HG03342 (cell line): ENCODE data around the gene PPM1E.

Experiments
- ATAC-seq: cut with Tn5 transposase; IDR thresholded peaks from one replicate; pipeline ENCODE4 v1.9.1; 2021; ENCODE audit warnings: mild to moderate bottlenecking, moderate library complexity; ENCODE audit not compliant: unreplicated experiment

The PPM1E gene

DNA sequence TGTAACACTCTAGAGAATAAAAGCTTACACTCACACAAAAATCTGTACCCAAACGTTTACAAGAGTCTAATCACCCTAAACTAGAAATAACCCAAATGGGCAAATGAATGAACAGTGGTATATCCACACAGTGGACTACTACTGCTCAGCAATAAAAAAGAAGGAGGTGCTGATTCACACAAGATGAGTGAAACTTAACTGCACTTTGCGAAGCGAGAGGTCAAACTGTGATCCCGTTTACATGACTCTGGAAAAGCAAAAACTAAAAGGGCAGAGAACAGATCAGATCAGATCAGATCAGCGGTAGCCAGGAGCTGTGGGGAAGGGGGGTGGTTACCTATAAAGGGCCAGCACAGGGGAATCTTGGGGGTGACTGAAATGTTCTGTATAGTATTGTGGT lies 237.7 kb downstream of the PPM1E start:
- ATAC-seq = no peak

DNA sequence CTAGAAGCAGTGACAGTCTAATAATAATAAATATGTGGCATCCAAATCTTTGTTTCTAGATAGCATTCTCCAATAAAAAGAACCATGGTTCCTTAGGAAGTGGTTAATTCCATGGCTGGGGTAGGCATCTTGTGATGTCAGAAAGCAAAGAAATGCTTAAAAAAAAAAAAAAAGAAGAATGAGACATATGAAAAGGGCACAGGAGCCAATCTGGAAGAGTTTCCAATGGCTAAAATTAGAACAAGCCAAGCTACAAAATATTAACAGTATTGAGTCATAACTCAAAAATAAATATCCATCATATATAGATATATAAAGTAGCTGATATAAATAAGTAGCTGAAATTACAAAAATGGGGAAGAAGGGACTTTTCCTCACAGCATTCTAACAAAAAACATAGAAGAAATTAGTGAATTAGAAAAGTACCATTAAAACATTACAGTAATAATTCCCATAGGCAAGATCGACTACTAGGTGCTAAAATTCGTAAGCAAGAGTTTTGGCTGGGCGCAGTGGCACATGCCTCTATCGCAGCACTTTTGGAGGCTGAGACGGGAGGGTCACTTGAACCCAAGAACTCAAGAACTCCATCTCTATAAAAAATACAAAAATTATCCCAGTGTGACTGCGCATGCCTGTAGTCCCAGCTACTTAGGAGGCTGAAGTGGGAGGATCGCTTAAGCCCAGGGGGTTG lies 239.7 kb downstream of the PPM1E start:
- no peak for ATAC-seq

DNA sequence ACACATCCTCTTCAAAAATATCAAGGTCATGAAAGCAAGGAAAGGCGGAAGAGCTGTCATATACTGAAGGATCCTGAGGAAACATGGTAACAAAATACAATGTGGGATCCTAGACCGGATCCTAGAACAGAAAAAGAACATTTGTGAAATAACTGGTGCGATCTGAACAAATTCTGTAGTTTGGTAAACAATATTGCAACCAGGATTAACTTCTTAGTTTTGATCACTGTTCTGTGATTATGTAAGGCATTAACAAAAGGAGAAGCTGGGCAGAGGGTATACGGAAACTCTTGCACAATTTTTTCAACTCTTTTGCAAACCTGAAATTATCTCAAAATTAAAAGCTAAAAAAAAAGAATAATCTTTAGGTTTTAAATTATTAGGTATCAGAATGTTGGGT lies 241.3 kb downstream of the PPM1E start:
- ATAC-seq = no peak

DNA sequence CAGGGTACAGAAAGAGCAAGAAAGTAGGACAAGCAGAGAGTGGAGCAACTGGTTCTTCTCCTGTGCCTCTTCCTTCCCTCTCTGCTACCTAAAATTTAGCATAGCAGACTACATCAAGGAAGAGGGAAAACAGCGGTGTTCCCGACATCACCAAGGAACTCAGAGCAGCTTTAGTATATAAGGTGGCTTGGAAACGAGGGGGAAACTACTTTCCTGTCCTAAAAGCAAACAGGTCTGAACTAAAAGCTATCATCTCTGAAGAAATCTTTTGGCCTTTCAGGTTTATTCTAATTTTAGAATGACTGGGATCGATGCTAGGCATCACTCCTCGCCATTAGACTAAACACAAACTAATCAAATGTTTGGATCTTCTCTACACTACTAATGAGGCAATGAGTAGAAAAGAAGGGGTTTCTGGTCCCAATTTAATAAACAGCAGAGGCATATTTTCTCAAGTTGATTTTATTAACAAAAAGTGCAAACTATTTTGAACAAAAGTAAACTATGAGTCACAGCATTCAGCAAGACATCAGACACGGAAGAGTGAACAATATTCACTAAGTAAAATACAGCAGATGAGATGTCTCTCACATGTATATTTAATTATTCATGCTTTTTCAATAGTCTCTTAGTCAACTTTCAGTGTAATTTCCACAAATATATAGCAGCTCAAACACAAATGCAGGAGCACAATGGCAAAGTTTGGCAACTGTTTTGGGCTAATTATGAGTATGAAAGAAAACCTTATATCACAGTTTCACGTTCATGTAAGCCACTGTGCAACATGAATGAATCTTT lies 242.3 kb downstream of the PPM1E start:
- ATAC-seq = no peak

DNA sequence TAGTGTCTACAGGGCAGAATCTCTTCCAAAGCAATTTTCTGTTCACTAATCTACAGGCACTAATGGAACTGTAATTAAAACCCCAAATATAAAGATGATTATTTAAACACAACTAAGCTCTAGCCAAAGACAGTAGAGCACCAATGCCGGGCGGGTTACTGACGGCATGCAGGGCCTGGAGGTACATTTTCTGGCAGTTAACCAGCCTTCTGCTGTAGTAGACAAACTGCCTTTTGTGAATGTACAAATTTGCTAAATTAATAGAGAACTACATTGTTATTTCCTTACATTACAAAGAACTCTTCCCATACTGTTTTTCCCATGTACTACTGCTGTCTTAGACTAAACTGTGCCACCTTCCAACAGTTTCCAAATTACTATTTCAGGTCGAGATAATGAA lies 243.2 kb downstream of the PPM1E start:
- ATAC-seq = no peak

DNA sequence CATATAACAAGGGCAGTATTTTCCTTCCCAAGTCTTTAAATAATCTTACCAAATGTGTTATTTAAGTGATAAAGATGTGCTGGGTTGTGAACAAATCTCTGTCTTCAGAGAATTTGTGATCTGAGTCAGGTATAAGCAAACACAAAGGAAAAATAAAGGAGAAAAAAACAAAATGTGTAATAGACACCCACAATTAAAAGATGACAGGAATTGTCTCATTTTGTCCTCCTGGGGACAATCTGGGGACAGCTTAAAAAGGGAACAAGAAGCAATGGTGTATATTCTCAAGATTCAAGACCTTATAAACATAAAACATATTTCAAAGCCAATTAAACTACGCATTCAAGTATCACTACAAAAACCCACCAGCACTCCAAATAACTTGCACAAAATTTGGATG lies 243.8 kb downstream of the PPM1E start:
- no peak for ATAC-seq

DNA sequence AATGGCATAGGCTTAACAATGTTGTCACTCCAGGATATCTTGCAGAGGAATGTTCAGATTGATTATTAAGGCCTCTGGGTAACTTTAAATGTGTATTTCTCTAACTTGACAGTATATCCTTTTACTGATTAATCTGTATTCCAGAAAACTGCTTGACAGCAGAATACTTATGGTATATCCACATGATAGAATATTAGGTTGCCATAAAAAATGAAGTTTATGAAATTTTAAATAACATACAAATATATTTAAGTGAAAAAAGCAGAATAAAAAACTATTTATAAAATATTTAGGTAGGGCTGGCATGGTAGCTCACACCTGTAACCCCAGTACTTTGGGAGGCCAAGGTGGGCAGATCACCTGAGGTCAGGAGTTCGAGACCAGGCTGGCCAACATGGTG lies 244.4 kb downstream of the PPM1E start:
- no peak for ATAC-seq

DNA sequence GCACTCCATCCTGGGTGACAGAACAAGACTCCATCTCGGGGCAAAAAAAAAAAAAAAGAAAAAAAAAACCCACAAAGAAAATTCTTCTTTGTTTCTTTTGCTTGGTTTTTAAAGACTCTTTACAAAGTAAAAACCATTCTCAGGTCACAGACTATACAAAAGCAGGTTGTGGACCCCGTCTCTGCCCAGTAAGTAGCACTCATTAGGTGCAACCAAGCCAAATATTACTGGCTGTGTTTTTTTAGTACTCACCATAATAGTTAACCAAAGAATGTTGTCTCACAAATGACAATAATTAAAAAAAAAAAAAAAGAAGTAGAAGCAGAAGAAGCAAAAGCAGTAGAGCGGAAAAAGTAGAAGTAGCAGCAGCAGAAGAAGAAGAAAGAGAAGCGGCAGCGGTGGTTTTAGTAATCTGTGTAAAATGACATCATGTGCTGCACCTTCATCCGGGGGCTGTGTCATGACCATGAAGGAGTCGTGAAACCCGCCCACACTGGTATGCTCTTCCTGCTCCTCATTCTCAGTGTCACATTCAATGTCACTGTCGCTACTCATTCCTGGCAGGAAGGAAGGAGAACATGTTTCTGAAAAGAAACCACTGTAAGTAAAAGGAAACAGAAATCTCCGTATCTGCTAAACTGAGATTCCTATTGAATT lies 245.6 kb downstream of the PPM1E start:
- ATAC-seq = peak; percentile 91

DNA sequence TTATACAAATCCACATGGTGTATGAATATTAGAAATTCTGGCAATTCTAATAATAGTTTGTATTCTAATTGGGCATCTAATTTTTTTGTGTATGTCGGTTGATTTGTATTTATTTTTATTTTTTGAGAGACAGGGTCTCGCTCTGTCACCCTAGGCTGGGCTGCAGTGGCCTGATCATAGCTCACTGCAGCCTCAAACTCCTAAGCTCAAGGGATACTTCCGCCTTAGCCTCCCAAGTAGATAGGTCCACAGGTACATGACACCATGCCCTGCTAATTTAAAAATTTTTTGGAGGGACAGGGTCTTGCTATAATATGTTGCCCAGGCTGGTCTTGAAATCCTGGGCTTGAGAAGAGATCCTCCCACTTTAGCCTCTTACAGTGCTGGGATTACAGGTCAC lies 246.5 kb downstream of the PPM1E start:
- no peak for ATAC-seq

DNA sequence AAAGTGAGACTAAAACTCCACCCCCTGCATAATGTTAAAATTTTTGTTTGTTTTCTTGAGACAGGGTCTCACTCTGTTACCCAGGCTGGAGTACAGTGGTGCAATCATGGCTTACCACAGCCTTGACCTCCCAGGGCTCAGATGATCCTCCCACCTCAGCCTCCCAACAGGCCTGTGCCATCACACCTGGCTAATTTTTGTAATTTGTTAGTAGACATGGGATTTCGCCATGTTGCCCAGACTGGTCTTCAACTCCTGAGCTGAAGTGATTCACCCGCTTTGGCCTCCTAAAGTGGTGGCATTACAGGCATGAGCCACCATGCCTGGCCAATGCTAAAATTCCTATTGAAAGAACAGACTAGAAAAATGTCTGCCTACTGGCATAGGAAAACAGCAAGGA lies 247.2 kb downstream of the PPM1E start:
- no peak for ATAC-seq

DNA sequence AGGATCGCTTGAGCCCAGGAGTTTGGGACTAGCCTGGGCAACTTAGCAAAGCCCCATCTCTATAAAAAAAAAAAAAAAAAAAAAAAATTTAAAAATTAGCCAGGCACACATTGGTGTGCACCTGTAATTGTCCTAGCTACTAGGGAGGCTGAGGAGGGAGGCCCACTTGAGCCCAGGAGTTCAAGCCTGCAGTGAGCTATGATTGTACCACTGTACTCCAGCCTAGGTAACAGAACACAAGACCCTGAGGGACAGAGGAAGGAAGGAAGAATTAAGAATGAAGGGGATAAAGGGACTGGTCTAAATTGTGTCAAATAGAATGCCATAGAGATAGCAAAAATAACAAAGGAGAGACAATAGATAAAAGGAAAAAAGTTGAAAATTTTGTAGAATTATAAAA lies 248.2 kb downstream of the PPM1E start:
- ATAC-seq = no peak

DNA sequence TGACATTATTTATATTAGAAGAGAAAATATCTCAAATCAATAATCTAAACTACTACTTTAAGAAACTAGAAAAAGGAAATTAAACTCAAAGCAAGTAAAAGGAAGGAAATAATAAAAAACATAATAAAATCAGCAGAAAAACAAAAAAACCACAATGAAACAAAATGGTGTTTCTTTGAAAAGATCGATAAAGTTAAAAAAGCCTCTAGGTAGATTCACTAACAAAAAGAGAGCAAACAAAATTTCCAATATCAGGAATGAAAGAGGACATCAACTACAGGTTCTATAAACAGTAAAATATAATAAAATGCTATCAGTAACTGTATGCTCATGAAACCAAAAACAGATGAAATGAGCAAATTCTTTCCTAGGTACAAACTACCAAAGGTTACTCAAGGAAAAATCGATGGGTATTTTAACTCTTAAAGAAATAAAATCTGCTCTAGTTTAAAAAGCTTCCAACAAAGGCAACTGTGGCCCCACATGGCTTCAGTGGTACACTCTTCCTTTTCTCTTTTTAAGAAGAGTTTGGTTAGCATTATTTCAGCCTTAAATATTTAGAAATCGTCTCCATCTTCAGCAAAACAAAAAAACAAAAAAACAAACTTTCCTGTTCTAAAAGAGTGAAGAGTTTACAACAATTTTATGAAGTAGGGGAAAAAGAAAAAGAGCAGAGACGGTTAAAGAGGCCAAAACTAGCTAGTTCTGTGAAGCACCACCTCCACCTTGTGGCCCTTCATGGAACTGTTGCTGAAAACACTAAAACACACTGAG lies 248.9 kb downstream of the PPM1E start:
- no peak for ATAC-seq

DNA sequence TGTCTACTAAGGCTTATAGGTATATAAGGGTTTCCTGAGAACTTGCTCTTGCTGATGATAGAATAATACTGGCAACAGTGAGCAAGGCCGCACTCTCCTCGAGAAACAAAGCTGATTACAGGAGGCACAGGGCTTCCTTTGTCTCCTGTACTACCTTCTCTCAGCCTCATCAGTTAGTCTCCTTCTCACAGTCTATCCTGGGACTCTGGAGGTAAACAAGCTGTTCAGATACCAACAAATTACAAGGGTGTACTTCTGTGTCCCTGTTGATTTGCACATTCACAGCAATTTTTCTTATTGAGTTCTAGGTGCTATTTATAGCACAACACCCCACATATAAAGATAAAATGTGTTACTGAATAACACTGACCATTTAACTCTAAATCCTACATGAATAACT lies 252.3 kb downstream of the PPM1E start:
- no peak for ATAC-seq

DNA sequence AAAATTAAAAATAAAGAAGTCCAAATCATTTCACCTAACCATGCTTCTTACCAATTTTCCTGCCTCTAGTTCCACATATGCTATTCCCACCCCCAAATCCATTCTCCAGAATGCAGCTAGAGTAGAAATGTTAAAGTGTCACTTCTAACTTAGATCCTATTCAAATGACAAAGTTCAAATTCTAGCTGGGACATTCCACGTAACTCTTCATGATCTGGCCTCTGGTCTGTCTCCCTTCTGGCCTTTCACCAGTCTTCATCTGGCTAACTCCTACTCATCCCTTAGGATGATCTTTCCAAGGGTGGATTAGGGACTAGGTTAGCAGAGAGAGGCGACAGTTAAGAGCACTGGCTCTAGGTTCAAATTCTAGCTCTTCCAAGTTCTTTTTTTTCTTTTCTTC lies 253.1 kb downstream of the PPM1E start:
- ATAC-seq = no peak

DNA sequence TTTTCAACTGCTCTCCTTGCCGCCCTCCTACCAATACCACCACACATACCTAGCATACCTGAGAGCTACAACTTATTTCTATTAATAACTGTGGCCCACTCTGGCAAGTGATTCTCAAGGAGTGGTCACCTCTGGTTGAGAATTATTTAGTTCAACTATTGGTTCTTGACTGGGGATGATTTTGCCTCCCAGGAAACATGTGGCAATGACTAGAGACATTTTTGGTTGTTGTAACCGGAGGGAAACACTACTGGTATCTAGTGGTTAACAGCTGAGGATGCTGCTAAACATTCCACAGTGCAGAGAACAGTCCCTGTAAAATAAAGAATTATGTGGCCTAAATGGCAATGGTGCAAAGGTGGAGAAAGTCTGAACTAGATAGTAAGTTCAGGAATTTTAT lies 254.4 kb downstream of the PPM1E start:
- no peak for ATAC-seq

DNA sequence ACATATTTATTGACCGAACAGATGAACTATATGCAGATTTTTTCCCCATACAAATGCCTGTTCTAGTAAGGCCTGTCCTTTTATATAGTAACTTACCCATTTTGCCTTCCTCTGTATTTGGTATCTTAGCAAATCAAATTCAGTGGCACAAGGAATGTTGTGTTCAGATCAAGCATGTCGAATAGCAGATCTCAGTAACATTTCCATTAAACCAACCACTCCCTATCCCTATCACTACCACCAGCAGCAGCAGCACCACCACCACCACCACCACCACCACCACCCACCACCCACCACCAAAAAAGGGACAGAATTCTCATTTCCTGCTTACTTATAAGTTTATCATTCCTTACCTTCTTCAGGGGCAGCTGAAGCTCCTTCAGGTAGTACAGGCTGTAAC lies 256.3 kb downstream of the PPM1E start:
- no peak for ATAC-seq

DNA sequence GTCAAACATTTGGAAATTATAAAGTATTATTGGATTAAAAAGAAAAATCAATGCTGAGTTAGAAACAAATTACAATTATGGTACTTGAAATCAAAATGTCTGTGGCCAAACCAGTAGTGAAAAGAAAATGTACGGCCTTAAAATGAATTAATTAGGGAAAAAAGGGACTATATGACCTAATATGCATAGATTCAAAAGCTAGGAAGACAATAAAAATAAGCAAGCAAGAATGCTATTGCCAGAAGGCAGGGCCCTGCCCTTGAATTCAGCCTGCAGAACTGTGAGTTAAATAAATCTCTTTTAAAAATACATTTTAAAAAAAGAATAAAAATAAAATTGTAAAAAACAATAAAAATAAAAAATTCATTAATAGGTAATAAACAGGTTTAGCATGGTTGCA lies 262.4 kb downstream of the PPM1E start:
- no peak for ATAC-seq

DNA sequence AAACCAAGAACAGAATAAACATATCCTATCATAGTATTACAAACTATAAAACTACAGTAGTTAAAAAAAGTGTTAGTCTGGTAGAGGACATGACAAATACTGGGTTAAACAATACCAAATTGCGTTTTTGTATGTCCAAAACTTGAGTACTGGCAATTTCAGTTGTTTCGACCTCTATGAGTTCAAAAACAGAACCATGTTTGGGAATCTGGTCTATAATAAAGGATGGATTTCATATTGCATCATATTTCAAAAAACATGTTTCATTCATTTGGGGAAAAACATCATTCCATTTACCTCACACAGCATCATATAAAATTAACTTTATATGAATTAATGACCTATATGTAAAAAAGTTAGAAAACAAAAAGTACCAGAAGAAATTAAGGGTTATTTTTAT lies 269.3 kb downstream of the PPM1E start:
- ATAC-seq = no peak

DNA sequence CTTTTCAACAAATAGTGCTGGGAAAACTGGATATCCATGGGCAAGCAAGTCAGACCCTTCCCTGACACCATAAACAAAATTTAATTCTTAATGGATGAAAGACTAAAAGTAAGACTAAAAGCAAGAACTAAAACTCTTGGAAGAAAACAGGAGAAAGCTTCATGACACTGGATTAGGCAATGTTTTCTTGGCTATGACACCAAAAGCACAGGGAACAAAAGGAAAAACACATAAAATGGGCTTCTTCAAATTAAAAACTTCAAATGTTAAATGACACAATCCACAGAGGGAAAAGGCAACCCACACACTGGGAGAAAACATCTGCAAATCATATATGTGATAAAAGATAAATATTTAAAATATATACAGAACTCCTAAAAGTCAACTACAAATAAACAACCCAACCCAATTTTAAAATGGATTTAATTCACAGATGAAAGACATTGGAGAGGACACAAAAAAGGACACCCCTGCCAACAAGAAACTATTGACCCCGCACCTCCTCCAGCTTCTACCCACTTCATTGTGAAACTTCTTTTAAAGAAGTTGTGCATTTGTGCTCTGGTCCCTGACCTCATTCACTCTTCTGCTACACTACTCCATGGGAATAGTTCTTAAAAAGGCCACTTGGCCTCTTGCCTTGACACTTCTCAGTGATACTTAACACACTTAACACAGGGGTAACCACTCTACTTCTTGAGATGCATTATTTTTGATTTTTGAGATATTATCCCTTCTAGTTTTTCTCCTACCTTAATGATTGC lies 270.7 kb downstream of the PPM1E start:
- no peak for ATAC-seq

DNA sequence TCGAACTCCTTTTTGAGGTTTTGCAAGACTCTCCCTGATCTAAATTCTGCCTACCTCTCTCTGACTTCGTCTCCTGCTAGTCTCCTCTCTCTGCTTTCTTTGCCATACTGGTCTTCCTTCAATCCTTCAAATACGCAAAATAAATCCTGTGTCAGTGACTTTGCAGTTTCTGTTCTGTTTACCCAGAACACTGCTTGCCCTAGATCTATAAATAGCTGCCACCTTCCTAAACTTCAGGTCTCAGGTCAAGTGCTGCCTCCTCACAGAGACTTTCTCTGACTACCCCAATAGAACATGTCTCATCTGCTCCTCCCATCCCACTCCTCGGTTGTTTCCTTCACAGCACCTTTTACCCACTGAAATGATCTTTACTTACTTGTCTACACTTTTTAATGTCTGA lies 272.1 kb downstream of the PPM1E start:
- ATAC-seq = no peak

DNA sequence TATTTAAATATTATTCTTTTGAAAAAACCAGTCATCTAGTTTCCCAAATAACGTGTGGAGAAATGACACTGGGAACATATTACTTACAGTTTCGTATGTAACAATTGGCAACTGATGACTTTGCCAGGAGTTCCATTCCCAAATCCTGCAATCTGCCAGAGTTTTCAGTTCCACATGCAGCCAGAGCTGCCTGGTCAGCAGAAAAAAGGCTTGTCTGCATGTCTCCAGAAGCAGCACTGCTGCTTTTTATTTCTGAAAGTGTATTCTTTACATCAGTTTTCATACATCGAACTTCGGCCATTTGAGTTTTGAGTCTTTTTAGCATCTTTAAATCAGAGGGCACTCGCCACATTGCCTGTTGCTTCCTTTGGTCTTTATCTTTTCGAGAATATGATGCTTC lies 272.7 kb downstream of the PPM1E start:
- no peak for ATAC-seq
